HG02759 (cell line): Measurements from ENCODE around the gene COX20.

ENCODE experiments used
- ATAC-seq: cut with Tn5 transposase; IDR thresholded peaks from one replicate; pipeline ENCODE4 v1.9.1; 2021; ENCODE audit warnings: mild to moderate bottlenecking, moderate library complexity; ENCODE audit not compliant: unreplicated experiment

Gene COX20

DNA sequence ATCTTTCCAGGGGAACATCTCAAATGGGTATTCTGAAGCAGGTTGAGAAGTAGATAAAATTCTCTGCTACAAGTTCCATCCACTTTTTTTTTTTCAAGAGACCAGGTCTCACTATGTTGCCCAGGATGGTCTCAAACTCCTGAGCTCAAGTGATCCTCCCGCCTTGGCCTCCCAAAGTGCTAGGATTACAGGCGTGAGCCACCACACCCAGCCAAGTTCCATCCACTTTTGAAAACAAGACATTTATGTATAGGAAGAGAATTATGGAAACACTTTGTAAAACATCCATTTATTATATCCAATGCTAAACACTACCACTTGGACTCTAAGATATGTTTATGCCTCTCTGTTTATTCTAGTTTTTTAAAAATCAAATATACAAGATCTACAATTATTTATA, 15.4 kb downstream of the COX20 start:
- no peak for ATAC-seq

DNA sequence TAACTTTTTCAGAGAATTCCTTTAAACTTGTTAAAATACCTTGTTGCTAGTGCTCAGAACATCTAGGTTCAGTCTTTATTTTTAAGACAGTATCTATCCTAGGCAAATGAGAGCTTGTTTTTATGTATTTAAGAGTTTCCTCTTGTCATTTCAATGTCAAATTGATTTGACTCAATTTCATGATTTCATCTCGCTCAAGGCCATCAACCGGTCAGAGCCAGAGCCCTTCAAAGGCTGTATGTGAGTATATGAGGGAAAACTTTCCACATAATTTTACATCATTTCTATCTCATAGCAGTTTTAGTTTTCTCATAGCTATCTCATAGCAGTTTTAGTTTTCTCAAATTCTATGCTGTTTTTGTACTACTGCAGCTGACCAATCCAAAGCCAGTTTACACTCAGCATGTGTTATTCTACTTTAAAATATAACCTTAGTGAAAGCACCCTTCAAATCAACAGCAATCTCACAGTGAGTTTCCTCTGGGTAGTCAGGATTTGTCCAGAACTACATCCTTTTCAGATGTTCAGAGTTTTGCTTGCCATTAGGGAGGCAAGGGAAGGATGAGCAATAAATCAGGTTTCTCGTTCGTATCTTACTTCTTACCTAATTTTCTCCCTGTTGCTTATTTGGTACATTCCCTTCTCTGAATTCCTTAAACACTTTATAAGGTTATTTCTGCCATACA, 16.2 kb downstream of the COX20 start:
- no peak for ATAC-seq

DNA sequence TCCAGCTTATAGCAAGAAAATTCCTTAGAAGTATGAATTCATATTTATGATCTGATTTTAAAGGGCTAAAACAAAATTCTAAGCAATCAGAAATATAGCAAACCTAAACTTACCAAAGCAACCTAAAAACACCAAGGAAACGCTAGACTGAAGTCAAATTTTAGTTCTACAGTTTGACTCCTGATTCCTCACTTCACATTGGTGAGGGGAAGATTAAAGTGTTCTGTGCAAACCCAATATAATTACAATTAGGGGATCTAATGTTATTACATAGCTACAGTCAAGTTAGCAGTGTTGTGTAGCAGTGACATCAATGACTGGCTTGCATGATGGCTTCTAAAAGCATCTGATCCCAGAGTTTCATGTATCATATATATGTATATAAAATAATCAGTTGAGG, 17.2 kb downstream of the COX20 start:
- ATAC-seq, result no peak

DNA sequence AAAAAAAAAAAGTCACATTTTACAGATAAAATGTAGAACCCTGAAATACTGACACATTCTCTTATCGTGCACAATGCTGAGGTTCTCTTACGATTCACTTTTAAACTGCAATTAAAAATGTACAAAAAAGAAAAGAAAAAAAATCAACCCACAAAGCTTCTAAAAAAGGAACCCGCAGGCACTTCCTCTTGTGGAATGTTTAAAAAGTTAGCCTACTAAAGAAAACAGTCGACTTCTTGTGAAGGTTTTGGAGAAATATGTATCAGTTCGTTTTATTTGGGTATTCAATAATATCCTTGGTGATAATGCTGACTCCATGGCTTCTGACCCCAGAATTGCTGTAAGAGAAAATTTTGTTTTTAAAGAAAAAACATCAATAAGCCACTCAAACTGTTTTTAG, 18.7 kb downstream of the COX20 start:
- ATAC-seq, result no peak

DNA sequence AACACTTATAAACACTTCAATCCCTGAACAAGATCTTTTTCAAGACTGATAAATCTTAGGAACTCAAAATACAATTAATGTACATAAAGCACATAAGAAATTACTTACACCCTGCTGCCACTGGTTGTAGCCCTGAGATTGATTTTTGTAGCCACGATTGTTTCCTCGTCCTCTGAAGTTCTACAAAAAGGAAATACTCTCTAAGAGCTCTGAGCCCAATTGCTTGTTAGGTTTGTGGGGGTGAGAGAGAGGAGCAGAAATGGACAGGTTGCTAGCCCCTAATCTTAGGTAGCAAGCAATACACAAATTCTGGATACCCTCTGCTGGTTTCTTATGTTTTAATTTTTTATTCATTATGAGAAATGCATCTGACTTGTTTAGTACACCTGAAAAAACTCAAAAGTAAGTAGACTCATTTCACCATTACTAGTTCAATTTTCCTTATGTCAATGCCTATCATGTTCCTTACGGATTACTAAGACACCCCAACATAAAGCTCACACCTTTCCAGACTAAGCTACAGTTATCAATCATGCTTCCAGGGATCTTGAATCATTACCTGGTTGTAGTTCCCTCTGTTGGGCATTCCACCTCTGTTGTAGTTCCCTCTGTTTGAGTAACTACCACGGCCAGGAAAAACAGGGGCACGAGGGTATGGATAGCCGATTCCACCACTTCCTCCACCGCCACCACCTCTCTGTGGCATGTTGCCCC, 19.6 kb downstream of the COX20 start:
- ATAC-seq, result no peak

DNA sequence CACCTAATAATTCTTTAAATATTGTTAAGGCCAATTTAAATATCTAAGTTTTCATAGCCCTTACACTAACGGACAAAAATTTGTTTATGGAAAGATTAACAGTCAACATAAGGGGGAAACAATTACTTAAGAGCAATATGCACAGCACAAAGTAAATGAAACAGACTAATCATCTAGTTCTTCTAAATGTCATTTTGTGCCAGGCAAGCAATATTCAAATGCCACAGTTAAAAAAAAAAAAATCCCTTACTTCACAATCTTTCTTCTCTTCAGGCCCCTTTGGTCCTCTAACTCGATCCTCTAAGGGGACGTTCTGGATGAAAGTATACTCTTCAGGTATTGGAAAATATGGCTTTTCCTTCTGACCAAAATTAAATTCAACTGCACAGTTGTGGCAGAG, 22.3 kb downstream of the COX20 start:
- ATAC-seq, result no peak

DNA sequence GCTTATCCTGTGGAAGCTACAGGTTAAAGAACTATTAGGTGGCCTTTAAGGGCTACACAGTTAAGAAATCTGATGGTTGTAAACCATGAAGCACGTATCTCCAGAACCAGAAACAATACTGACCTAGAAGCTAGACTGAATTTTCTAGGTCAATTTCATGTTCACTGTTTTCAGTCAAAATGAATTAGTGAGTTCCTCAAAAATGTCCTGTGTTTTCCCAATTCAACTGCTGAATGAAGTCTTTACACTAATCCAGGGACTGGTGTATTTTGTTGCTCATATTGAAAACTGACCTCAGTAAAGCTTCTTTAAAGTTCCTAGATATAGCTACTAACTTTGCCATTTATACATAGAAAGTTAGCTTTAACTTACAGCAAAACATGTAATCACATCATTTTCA, 22.9 kb downstream of the COX20 start:
- ATAC-seq, result no peak

DNA sequence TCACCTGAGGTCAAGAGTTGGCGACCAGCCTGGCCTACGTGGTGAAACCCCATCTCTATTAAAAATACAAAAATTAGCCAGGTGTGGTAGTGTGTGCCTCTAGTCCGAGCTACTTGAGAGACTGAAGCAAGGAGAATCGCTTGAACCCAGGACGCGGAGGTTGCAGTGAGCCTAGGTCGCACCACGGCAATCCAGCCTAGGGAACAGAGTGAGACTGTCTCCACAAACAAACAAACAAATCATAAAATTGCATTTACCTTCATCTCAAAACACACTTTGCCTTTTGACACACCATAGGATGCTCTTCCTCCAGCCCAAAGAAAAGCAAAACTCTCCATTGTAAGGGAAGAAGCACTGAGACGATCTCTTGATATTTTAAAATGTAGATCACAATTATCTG, 24.6 kb downstream of the COX20 start:
- no peak for ATAC-seq

DNA sequence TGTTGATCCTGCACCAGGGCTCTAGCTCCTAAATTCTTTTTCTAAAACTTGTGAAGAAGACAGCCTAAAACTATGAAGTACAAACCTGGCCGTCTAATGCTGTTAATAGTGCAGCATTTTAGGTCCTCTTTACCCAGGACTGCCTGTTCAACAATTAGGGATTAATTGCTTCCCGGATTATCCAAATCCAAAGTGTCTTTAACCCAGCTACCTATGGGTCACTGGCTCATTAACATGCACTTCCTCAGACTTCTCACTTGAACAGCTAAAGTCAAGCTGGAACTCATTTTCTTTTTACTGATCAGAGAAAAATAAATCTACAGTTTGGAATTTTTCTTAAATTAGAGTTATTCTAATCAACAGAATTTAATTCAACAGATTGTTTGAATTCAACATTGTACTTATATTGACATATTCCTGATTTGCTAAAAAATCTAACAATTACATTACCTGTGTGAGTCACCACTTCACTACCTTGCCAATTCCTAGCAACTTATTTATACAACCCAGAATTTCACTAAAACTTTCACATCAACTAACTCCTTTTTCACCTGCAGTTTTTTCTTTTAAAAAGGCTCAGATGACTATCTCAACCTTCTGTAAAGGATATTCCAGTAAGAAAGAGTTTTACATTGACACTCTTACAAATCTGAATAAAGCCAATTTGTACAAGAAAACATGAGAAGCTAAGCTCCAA, 25.6 kb downstream of the COX20 start:
- no peak for ATAC-seq

DNA sequence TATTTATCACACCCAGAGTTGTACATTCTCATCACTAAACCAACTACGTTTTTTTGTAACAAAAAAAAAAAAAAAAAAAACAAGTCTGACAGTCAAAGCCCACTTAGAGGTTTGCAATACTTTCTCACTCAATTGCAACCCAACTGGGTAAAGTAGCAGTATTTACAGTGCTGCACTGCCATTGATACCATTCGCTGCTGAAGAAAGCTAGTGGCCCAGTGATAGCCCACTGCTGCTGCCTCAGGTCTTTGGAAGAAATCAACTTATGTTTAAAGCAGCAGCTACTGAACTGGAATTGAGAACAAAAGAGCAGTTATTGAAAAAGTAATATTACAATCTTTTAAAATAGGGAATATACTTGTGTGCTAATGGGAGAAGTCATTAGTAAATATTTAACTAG, 26.2 kb downstream of the COX20 start:
- ATAC-seq, result no peak

DNA sequence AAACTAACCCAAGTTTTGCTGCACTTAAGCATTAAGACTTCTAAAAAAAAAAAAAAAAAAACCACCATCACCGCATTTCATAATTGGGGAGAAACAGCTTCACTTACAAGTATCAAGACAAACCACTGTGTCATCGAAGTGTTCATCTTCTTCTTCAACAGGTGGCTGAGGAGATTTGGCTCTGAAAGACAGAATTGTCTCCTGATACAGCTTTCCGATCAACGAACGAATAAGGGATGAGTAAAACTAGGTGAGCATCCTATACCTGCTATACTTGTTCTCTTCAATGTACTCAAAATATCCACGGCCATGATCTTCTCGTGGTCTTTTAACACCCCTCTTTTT, 26.9 kb downstream of the COX20 start:
- no peak for ATAC-seq

DNA sequence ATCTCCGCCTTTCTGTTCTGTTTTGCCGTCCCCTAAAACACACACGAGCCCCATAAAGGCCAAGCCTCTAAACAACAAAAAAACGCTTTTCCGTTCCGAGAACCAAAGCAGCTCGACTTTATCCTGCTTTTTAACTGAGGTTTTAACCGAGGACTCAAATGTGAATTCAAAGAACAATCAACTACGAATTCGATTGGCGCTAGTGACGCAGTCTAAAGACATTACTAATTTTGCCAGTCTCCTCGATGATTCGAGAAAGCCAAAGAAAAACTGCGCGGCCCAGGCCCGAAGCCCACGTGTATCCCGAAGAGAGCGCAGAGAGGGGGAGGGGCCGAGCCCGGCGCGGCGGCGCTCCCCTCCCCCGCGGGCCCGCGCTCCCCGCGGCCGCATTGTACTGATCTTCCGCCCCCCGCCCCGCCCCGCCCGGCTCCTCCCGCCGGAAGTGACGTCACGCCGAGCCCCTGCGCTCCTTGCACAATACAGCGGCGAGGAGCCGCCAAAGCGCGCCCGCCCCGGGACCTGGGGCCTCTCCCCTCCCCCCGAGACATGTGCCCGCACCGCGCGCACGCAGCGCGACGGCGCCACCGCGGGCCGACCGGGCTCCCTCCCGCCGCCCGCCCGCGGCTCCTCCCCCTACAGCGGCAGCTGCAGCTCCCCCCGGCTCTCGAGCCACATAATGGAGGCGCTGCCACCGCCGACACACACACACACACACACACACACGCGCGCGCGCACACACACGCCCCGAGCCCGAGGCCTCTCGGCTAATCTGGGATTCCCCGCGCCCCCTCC, 27.4 kb downstream of the COX20 start:
- ATAC-seq, result peak; percentile 60

DNA sequence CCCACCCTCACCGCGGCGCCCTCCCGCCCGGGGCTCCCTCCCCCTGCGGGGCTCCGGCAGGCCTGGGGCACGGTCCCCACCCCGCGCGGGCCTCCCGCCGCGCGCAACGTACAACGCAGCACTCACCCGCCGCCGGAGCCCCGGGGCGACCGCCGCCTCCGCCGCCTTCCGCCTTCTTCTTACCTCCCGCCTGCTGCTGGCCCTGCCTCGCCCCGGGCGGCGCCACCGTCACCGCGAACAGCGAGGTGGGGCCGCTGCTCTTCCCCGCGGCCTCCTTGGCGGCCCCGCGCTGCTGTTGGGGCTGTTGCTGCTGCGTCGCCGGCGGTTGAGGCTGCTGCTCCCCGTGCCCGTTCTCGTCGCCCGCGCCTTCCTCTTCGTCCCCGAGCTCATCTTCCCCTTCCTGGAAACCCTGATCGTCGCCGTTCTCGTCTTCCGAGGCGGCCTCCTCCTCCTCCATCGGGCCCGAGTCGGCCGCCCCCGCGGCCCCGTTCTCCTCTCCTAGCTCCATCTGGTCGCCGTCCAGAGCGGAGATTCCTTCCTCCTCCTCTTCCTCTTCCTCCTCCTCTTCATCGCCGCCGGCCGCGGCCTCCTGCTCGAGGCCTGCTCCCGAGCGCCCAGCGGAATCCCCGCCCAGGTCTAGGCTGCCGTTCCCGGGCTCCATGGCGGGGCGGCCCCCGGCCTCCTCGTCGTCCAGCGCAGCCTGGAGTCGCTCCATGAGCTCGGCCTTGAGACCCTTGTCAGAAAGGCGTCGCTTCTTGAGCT, 28.2 kb downstream of the COX20 start:
- peak; percentile 2 for ATAC-seq

DNA sequence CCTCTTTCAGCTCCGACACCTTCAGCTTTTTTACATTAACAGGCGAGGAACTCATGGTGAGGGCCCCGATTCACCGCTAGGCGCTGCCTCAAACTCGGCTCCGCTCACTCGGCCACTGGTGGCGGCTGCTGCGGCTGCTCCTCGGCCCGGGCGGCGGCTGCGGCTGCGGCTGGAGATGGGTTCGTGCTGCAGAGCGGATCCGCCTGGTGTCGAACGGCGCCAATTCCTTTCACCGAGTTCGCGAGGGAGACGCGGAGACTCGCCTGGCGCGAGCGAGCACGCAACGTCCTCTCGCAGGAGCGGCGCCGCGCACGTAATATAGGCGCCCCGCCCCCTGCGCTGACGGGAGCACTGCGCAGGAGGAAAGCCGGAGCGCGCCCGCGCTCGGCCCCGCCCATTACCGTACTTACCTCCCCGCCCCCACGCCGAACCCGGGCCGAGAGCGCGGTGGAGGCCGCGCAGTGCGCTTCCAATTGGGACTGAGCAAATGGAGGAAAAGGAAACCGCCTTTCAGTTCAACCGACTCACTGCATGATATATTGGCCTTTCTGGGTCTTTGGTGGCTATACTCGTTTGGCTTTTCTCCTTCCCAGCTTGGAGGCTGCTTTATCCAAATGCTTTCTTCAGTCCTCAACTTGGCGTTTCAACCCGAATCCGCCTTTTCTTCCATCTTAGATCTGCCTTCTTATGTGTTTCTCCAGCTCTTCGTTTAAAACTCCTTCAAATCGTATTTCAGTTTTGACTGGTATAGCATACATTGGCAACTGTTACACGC, 29.0 kb downstream of the COX20 start, which contains the start of gene HNRNPU:
HNRNPU (minus strand) TSS at position 291 of the 775 bp plus-strand sequence; CDS start at position 55, 236 bp downstream.
- peak; percentile 72 for ATAC-seq

DNA sequence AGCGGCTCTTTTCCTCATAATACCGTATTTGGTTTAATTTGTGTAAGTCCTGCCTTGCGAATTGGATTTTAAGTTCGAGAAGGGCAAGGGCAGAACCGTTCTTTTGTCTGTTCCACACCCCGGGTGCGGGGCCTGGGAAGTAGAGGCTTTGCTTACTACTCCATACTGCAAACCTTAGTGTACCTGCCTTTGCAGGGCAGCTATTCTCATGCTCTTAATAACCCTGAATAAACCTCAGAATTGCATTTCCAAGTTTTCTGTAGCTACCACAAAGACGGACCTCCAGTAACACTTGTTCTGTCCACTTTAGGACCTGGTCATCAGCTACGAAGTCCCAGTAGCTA, 29.5 kb downstream of the COX20 start:
- no peak for ATAC-seq

DNA sequence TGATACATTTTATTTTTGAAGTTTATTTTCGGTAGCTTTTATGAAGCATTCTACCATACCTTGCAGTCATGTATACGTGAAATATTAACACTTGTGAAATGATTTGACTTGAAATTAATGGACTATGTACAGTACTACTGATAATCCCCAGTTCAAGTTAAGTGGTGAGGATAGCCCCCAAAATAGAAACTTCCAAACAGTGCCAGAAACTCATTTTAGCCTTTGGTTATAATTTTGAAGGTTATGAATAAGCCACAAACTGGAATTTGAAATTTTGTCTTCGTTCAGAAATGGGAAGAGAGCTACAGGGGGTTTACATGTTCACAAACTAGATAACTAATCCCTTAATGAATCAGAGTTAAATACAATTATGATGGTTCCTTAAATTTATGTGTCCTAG, 30.4 kb downstream of the COX20 start:
- ATAC-seq, result no peak

DNA sequence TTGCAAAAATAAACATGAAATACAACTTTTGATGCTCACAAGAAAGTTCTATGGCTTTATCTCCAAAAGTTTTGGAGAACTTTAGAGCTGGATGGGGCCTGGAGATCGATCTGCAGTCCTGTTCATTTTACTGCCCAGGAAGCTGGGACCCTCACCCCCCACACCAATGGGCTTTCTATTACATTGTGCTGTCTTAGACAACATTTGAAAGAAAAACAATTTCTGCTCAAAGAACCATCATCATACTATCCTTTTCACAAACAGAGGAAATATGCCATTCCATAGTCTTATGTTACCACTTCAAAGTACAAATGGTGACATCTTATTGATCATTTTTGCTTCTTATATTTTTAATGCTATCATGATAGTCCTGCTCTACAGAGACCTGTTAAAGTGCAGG, 30.9 kb downstream of the COX20 start:
- ATAC-seq, result no peak

DNA sequence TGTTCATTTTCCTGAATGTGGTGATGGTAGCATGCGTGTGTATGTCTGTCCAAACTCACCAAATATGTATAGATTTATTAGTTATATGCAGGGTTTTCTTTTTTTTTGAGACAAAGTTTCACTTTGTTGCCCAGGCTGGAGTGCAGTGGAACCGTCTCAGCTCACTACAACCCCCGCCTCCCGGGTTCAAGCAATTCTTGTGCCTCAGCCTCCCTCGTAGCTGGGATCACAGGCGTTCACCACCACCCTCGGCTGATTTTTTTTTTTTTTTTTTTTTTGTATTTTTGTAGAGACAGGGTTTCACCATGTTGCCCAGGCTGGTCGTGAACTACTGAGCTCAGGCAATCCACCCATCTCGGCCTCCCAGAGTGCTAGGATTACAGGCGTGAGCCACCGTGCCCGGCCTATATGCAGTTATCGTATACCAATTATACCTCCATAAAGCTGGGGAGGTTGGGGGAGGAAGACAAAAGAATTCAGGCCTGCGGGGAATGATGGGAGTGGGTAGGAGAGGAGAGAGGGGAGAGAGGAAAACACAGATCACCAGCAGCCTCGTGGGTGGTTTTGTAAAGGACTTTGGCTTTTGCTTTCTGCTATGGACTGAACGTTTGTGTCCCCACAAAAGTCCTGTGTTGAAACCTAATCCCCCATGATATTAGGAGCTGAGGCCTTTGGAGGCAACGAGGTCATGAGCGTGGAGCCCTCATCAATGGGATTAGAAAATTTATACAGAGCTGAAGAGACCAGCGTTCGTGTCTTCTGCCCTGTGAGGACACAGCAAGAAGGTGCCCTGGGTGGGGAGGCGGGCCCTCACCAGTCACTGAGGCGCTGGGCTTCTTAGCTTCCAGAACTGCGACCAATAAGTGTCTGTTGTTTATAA, 33.3 kb downstream of the COX20 start:
- ATAC-seq, result no peak

DNA sequence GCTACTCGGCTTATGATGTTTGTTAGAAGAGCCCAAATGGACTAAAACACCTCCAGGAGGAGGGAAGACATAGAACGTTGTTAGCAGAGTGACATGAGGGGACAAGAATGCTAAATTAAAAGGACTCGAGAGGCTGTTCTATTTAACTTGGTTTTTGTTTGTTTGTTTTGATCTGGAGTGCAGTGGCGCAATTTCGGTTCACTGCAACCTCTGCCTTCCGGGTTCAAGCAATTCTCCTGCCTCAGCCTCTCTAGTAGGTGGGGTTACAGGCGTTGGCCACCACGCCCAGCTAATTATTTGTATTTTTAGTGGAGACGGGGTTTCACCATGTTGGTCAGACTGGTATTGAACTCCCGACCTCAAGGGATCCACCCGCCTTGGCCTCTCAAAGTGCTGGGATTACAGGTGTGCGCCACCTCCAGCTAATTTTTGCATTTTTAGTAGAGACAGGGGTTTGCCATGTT, 33.9 kb downstream of the COX20 start:
- ATAC-seq, result no peak
